HEK293T (cell line): ENCODE data around the gene PPP1R15B.

Source experiments
- ELF4 ChIP-seq: fragments of 450-650 bp; IDR thresholded peaks from 2 replicates; pipeline ENCODE4 v1.6.1; 2017; ENCODE audit warnings: antibody characterized with exemption
- FOXA1 ChIP-seq: fragments of 450-650 bp; IDR thresholded peaks from 2 replicates; pipeline ENCODE4 v1.6.1; 2016; ENCODE audit warnings: mild to moderate bottlenecking
- SP1 ChIP-seq: fragments of 450-650 bp; IDR thresholded peaks from 2 replicates; pipeline ENCODE4 v1.6.1; 2017

DNA sequence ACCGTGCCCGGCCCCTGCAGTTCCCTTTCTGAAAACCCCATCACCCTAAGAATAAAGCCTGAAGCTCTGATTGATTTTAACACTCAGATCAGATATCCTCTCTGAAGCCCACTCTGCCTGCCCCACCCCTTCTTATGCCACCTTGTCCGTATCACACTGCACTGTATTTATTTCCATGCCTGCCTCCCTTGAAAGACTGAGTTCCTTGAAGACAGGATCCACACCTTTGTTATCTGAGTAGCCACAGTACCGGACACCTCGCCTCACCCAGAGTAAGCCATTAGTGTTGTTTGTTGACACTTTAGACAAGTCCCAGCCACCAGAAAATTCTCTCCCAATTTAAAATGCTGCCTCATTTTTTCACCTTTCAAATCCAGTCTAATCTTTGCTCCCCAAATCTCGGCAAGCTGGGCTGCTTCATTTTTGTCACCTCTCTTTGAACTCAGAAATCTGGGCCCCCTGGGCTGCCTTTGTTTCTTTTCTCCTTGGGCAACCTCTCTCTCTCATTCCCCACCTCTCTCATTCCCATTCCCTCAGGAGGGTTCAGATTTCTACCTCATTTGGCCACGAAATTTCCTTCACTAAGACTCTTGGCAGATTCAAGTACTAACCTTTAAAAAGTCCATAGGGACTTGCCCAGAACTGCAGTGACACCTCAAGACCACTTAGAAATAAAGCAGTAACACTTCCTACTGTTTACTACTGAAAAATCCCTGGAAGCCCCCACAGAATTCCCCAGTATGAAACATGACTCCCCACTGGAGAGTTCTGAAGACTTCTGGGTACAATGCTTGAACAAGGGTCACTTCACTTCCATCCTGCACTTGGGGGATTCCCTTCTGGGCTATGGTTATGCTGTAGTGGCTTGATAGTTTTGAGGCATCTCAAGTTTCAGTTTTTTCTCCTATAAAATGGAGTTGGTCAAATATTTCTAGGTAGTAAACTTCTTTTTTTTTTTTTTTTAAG, 8.7 kb upstream of the PPP1R15B start:
- TF ChIP-seq SP1 (no peak), ELF4 (no peak), FOXA1 (no peak)
